ENCODE measurements around the gene SLC15A1. TPM values are rescaled to one million over a fixed set of nuclear protein-coding genes. Genes with fewer than 3 reads are reported as not detected.

The SLC15A1 gene
- total RNA-seq, 1 experiment from 2014 or later = 2.6 TPM

- no TSS peak for BruUV-seq (replicated peaks)
- H3K9me3 ChIP-seq (ENCODE audit: control insufficient read depth in 1 of 2, insufficient read depth in 1 of 2, low read depth in 1 of 2, low read length in 2 of 2) = no peaks in the 10 kb centered on the region
- H3K79me2 ChIP-seq (ENCODE audit: insufficient read depth, low read length) = no peaks in the 10 kb centered on the region
- H3K4me2 ChIP-seq (ENCODE audit: low read length) = no peak overlapping the region
- H2AFZ ChIP-seq (ENCODE audit: low read depth, low read length, poor library complexity, severe bottlenecking) = no peak overlapping the region
- CTCF ChIA-PET = no interaction called here
- intact Hi-C loops (cut with micrococcal nuclease) = loop anchor here (10.0 kb wide), 1 partner anchor 531 kb away; the partner anchor contains the start of gene FARP1
- no peaks in the 10 kb centered on the region for H3K27me3 ChIP-seq (ENCODE audit: insufficient read depth, low read length)
- no peaks in the 10 kb centered on the region for H4K20me1 ChIP-seq (ENCODE audit: insufficient read depth)
- peaks cover 0 to 11% of the 10 kb centered on the region in 2 experiments; a peak in 2 of 4 replicates for H3K4me1 ChIP-seq (ENCODE audit: control insufficient read depth in 1 of 2, insufficient read depth in 2 of 2, low read length in 2 of 2)
- POLR2A ChIA-PET = no interaction called here
- H3K36me3 ChIP-seq (ENCODE audit: control insufficient read depth in 1 of 2, insufficient read depth in 2 of 2, low read length in 2 of 2) = no peaks in the 10 kb centered on the region
- H3K9me2 ChIP-seq (ENCODE audit: insufficient read depth) = no peaks in the 10 kb centered on the region
- no peak for TF ChIP-seq ZNF274 (IDR thresholded peaks at IDR 0.05; ENCODE audit: low read depth, low read length)
- no peak for TF ChIP-seq POLR2AphosphoS5 (IDR thresholded peaks at IDR 0.05; ENCODE audit: low read depth, low read length)
- no peak for TF ChIP-seq JUND (IDR thresholded peaks at IDR 0.05)
- no peak for TF ChIP-seq YY1 (IDR thresholded peaks at IDR 0.05; ENCODE audit: extremely low read depth, insufficient replicate concordance, low read depth, low read length)
- TF ChIP-seq EZH2 (IDR thresholded peaks at IDR 0.05) = no peak
- no peak for TF ChIP-seq CEBPB (IDR thresholded peaks at IDR 0.05; ENCODE audit: low read depth)
- no peak for TF ChIP-seq ZFX (IDR thresholded peaks at IDR 0.05)
- no peak for TF ChIP-seq SIN3A (IDR thresholded peaks at IDR 0.05; ENCODE audit: low read depth)
- no peak for TF ChIP-seq SP1 (IDR thresholded peaks at IDR 0.05; ENCODE audit: low read depth)
- TF ChIP-seq CTCF (IDR thresholded peaks at IDR 0.05 in 2 of 3, conservative IDR thresholded peaks at IDR 0.05 in 1 of 3; ENCODE audit: borderline replicate concordance in 1 of 3, insufficient read depth in 1 of 3, low read depth in 2 of 3, low read length in 2 of 3) = no peak
- TF ChIP-seq EZH2phosphoT487 (IDR thresholded peaks at IDR 0.05; ENCODE audit: borderline replicate concordance) = no peak
- DNase-seq (ENCODE audit: low read depth, low spot score) = no peak
- no peak overlapping the region for H3K27ac ChIP-seq (ENCODE audit: low read depth, low read length)
- no peak for ATAC-seq
- H3K4me3 ChIP-seq (replicated peaks in 1 of 2; ENCODE audit: low read depth in 1 of 2, low read length in 2 of 2) = no peak overlapping the region
- RAD21 ChIA-PET (ENCODE audit: low non-redundant PET in 1 of 2, low total read pairs in 2 of 2, uncharacterized antibody in 2 of 2, unreplicated experiment in 2 of 2) = no interaction called here
- H3K9ac ChIP-seq (ENCODE audit: low read length) = no peak overlapping the region
These were observed 76.2 kb downstream of the SLC15A1 start for GRCh38 chr13:98676239-98676638.

Measured in HCT116 (cell line).